HepG2 (cell line): ENCODE data around the gene DHRS1. TPM values are rescaled to one million over a fixed set of nuclear protein-coding genes. Genes with fewer than 3 reads are reported as not detected.
A peak's percentile ranks its signal among the peaks of the same experiment; 100 is the strongest.

ENCODE experiments used
- ARID3A ChIP-seq: IDR thresholded peaks from 2 replicates; pipeline ENCODE4 v1.6.1; 2012; ENCODE audit warnings: low read depth, low read length, improper control_type of control experiment
- FOXK2 ChIP-seq: fragments of 450-650 bp; IDR thresholded peaks from 2 replicates; pipeline ENCODE4 v1.6.1; 2016
- HHEX ChIP-seq: IDR thresholded peaks from 2 replicates; pipeline ENCODE4 v1.6.1; 2016; ENCODE audit warnings: control low read depth
- IKZF5 ChIP-seq: IDR thresholded peaks from 2 replicates; pipeline ENCODE4 v1.6.1; 2018; ENCODE audit warnings: missing genetic modification reagents, mild to moderate bottlenecking, missing compliant biosample characterization
- KAT7 ChIP-seq: IDR thresholded peaks from 2 replicates; pipeline ENCODE4 v1.6.1; 2018; ENCODE audit warnings: borderline replicate concordance, missing compliant biosample characterization
- PRDM10 ChIP-seq: sonication (generic); formaldehyde crosslinking; IDR thresholded peaks from 2 replicates; pipeline ENCODE4 v1.4.0; 2020; ENCODE audit warnings: low read depth, missing genetic modification reagents
- RFX5 ChIP-seq: IDR thresholded peaks from 2 replicates; pipeline ENCODE4 v1.6.1; 2011; ENCODE audit warnings: low read depth, low read length, improper control_type of control experiment
- SNAPC5 ChIP-seq: sonication (generic); formaldehyde crosslinking; IDR thresholded peaks from 2 replicates; pipeline ENCODE4 v1.8.1; 2023; ENCODE audit warnings: mild to moderate bottlenecking, missing genetic modification reagents, borderline replicate concordance
- TBX3 ChIP-seq: fragments of 450-650 bp; IDR thresholded peaks from 2 replicates; pipeline ENCODE4 v1.6.1; 2017; ENCODE audit warnings: antibody characterized with exemption, mild to moderate bottlenecking, inconsistent platforms, borderline replicate concordance
- TOPORS ChIP-seq: sonication (generic); formaldehyde crosslinking; IDR thresholded peaks from 2 replicates; pipeline ENCODE4 v1.8.0; 2023; ENCODE audit warnings: mild to moderate bottlenecking, missing genetic modification reagents
- ZNF543 ChIP-seq: sonication (generic); formaldehyde crosslinking; IDR thresholded peaks from 2 replicates; pipeline ENCODE4 v1.4.0; 2020; ENCODE audit warnings: mild to moderate bottlenecking, missing genetic modification reagents
- ZNF629 ChIP-seq: sonication (generic); formaldehyde crosslinking; conservative IDR thresholded peaks from 2 replicates; pipeline ENCODE4 v1.5.0; 2020; ENCODE audit warnings: missing genetic modification reagents
- ZNF660 ChIP-seq: sonication (generic); formaldehyde crosslinking; IDR thresholded peaks from 2 replicates; pipeline ENCODE4 v1.5.1; 2020; ENCODE audit warnings: mild to moderate bottlenecking, low read depth, missing genetic modification reagents, borderline replicate concordance
- ZNF773 ChIP-seq: sonication (generic); formaldehyde crosslinking; IDR thresholded peaks from 2 replicates; pipeline ENCODE4 v1.4.0; 2020; ENCODE audit warnings: missing genetic modification reagents, borderline replicate concordance
- polyA plus RNA-seq, 8 experiments: library from polyadenylated mRNA; depleted of rRNA in 3 of 8; stranded (reverse) in 7 of 8; unstranded in 1 of 8; fragments of >200 nt; fragmentation: Illumina TruSeq in 4 of 8; extraction: Trizol in 4 of 8; gene quantifications; 2 replicates each; pipeline versions ENCODE4 v1.2.1 to v1.2.3, GENCODE V29; 2011 to 2016; ENCODE audit warnings: low read depth in 4 of 8, missing spikeins in 1 of 8, mixed read lengths in 1 of 8; ENCODE audit not compliant: insufficient read depth in 1 of 8
- total RNA-seq, 5 experiments: library from RNA; depleted of rRNA; stranded (reverse); fragments of >200 nt; fragmentation: Illumina TruSeq; extraction: Trizol; gene quantifications; 2 replicates each; pipeline ENCODE4 v1.2.3, GENCODE V29; 2016; ENCODE audit warnings: low read depth in 1 of 5
- TF ChIP-seq, protein P1 (sequence below): sonication (generic); formaldehyde crosslinking; IDR thresholded peaks from 2 replicates; pipeline ENCODE4 v1.5.0; 2020; ENCODE audit warnings: missing genetic modification reagents
- TF ChIP-seq, protein P2 (sequence below): sonication (generic); formaldehyde crosslinking; IDR thresholded peaks from 2 replicates; pipeline ENCODE4 v1.8.0; 2023; ENCODE audit warnings: mild to moderate bottlenecking, missing genetic modification reagents

DHRS1 gene
- total and polyA plus RNA-seq, 2 of the 13 experiments (the other 11 are each of a cell fraction or from before 2014, with no cell fraction given), result 49.8 to 60.8 TPM

- TF ChIP-seq, protein P1, sequence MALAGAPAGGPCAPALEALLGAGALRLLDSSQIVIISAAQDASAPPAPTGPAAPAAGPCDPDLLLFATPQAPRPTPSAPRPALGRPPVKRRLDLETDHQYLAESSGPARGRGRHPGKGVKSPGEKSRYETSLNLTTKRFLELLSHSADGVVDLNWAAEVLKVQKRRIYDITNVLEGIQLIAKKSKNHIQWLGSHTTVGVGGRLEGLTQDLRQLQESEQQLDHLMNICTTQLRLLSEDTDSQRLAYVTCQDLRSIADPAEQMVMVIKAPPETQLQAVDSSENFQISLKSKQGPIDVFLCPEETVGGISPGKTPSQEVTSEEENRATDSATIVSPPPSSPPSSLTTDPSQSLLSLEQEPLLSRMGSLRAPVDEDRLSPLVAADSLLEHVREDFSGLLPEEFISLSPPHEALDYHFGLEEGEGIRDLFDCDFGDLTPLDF (CRISPR knock-in tag), result no peak
- TF ChIP-seq ZNF773 (CRISPR knock-in tag), result peak; percentile 80; the same call in 1 of the 2 replicates
- TF ChIP-seq ZNF629 (CRISPR knock-in tag), result no peak
- TF ChIP-seq ARID3A, result no peak
- 0 out of 2 replicates have a peak, but pooled peaks have one; percentile 24 for TF ChIP-seq ZNF660 (CRISPR knock-in tag)
- no peak for TF ChIP-seq RFX5
- TF ChIP-seq FOXK2, result no peak
- TF ChIP-seq SNAPC5 (CRISPR knock-in tag), result no peak
- TF ChIP-seq TBX3, result no peak
- peak; percentile 82; the same call in 1 of the 2 replicates for TF ChIP-seq TOPORS (CRISPR knock-in tag)
- TF ChIP-seq PRDM10, result 0 out of 2 replicates have a peak, but pooled peaks have one; percentile 76
- TF ChIP-seq IKZF5 (CRISPR knock-in tag), result peak; percentile 88; the same call in 1 of the 2 replicates
- TF ChIP-seq ZNF543, result peak; percentile 98
- TF ChIP-seq, protein P2, sequence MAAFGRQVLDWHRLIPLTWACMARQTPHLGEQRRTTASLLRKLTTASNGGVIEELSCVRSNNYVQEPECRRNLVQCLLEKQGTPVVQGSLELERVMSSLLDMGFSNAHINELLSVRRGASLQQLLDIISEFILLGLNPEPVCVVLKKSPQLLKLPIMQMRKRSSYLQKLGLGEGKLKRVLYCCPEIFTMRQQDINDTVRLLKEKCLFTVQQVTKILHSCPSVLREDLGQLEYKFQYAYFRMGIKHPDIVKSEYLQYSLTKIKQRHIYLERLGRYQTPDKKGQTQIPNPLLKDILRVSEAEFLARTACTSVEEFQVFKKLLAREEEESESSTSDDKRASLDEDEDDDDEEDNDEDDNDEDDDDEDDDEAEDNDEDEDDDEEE (CRISPR knock-in tag), result peak; percentile 98
- 0 out of 2 replicates have a peak, but pooled peaks have one; percentile 82 for TF ChIP-seq KAT7
- TF ChIP-seq HHEX, result no peak
Measured at GRCh38 chr14:24332268-24332993, 32.9 kb upstream of the DHRS1 start (continued).
